OCI-LY1 (cell line): ENCODE data around the gene PTPRD.

Experiments used
- H2AFZ ChIP-seq: fragments of 200-600 bp; sonication (generic), shearing (Covaris generic); 2 replicates; pipeline ENCODE4 v1.6.0; 2014; ENCODE audit warnings: antibody characterized with exemption, mild to moderate bottlenecking, low read length
- H3F3A ChIP-seq: fragments of 200-600 bp; sonication (generic), shearing (Covaris generic); 2 replicates; pipeline ENCODE4 v1.6.0; 2014; ENCODE audit warnings: mild to moderate bottlenecking, antibody characterized with exemption, low read length, moderate library complexity; ENCODE audit not compliant: insufficient read depth
- H3K27ac ChIP-seq: fragments of 200-600 bp; sonication (generic); 2 replicates; pipeline ENCODE4 v1.5.1; 2014; ENCODE audit warnings: low read length, mixed run types, mild to moderate bottlenecking, low read depth; ENCODE audit not compliant: poor library complexity, severe bottlenecking
- H3K27me3 ChIP-seq: fragments of 200-600 bp; sonication (generic); 2 replicates; pipeline ENCODE4 v1.6.0; 2014; ENCODE audit warnings: antibody characterized with exemption, mild to moderate bottlenecking, low read length, moderate library complexity; ENCODE audit not compliant: insufficient read depth
- H3K36me3 ChIP-seq: fragments of 200-600 bp; sonication (generic); 2 replicates; pipeline ENCODE4 v1.6.1; 2014; ENCODE audit warnings: mild to moderate bottlenecking, antibody characterized with exemption, low read length, moderate library complexity, mixed read lengths; ENCODE audit not compliant: insufficient read depth
- H3K4me1 ChIP-seq: fragments of 200-600 bp; sonication (generic); 2 replicates; pipeline ENCODE4 v1.5.1; 2014; ENCODE audit warnings: mild to moderate bottlenecking, low read length, moderate library complexity; ENCODE audit not compliant: insufficient read depth, severe bottlenecking
- H3K4me2 ChIP-seq: fragments of 200-600 bp; sonication (generic), shearing (Covaris generic); 2 replicates; pipeline ENCODE4 v1.6.1; 2014; ENCODE audit warnings: low read length
- H3K4me3 ChIP-seq: fragments of 200-600 bp; sonication (generic); 2 replicates; pipeline ENCODE4 v1.5.1; 2014; ENCODE audit warnings: low read length, low read depth, mild to moderate bottlenecking, mixed read lengths; ENCODE audit not compliant: poor library complexity, severe bottlenecking
- H3K79me2 ChIP-seq: fragments of 200-600 bp; shearing (Covaris generic); 2 replicates; pipeline ENCODE4 v1.6.1; 2016; ENCODE audit warnings: mixed run types, low read length, mixed read lengths; ENCODE audit not compliant: insufficient read depth
- H3K9ac ChIP-seq: fragments of 200-600 bp; sonication (generic), shearing (Covaris generic); 2 replicates; pipeline ENCODE4 v1.6.1; 2014; ENCODE audit warnings: mild to moderate bottlenecking, low read length, mixed read lengths
- H3K9me2 ChIP-seq: fragments of 200-600 bp; sonication (generic), shearing (Covaris generic); 2 replicates; pipeline ENCODE4 v1.6.1; 2014; ENCODE audit warnings: low read depth, mild to moderate bottlenecking, low read length, mixed read lengths
- H3K9me3 ChIP-seq: fragments of 200-600 bp; shearing (Covaris generic); 2 replicates; pipeline ENCODE4 v1.6.1; 2014; ENCODE audit warnings: low read length, mixed read lengths
- H4K20me1 ChIP-seq: fragments of 200-600 bp; sonication (generic), shearing (Covaris generic); 2 replicates; pipeline ENCODE4 v1.6.0; 2016; ENCODE audit warnings: mild to moderate bottlenecking, low read length; ENCODE audit not compliant: insufficient read depth
- CTCF ChIP-seq: fragments of 200-600 bp; sonication (generic), shearing (Covaris generic); IDR thresholded peaks from 2 replicates; pipeline ENCODE4 v1.5.1; 2017; ENCODE audit warnings: mild to moderate bottlenecking, antibody characterized with exemption, low read length, moderate library complexity, mixed read lengths
- EZH2 ChIP-seq: fragments of 200-600 bp; sonication (generic), shearing (Covaris generic); IDR thresholded peaks from 2 replicates; pipeline ENCODE4 v1.8.0; 2017; ENCODE audit warnings: borderline replicate concordance, mixed run types, mild to moderate bottlenecking, antibody characterized with exemption, low read length, moderate library complexity, mixed read lengths

PTPRD gene

GRCh38 chr9:10447036-10447435 is 165.8 kb downstream of the PTPRD start:
- H3F3A ChIP-seq: no peaks in the 10 kb centered on the region
- no peak overlapping the region for H2AFZ ChIP-seq
- H3K27ac ChIP-seq: no peak overlapping the region
- no peaks in the 10 kb centered on the region for H3K27me3 ChIP-seq
- H3K9ac ChIP-seq: no peak overlapping the region
- no peaks in the 10 kb centered on the region for H3K9me2 ChIP-seq
- no peak overlapping the region for H3K4me2 ChIP-seq
- no peaks in the 10 kb centered on the region for H4K20me1 ChIP-seq
- no peaks in the 10 kb centered on the region for H3K36me3 ChIP-seq
- no peaks in the 10 kb centered on the region for H3K9me3 ChIP-seq
- no peak for TF ChIP-seq CTCF
- no peak for TF ChIP-seq EZH2
- no peak overlapping the region for H3K4me3 ChIP-seq
- H3K4me1 ChIP-seq: no peaks in the 10 kb centered on the region
- no peaks in the 10 kb centered on the region for H3K79me2 ChIP-seq

- H3K9me2 ChIP-seq: no peaks in the 10 kb centered on the region
- H3K4me1 ChIP-seq: no peaks in the 10 kb centered on the region
- H3K27ac ChIP-seq: no peak overlapping the region
- H3K27me3 ChIP-seq: no peaks in the 10 kb centered on the region
- no peak overlapping the region for H3K4me2 ChIP-seq
- H3K9me3 ChIP-seq: no peaks in the 10 kb centered on the region
- no peak for TF ChIP-seq CTCF
- TF ChIP-seq EZH2: no peak
- no peak overlapping the region for H2AFZ ChIP-seq
- H3F3A ChIP-seq: no peaks in the 10 kb centered on the region
- no peaks in the 10 kb centered on the region for H4K20me1 ChIP-seq
- no peak overlapping the region for H3K9ac ChIP-seq
- no peak overlapping the region for H3K4me3 ChIP-seq
- H3K79me2 ChIP-seq: no peaks in the 10 kb centered on the region
- H3K36me3 ChIP-seq: no peaks in the 10 kb centered on the region
Measured at GRCh38 chr9:10443868-10444204, 169.0 kb downstream of the PTPRD start.

- no peak overlapping the region for H2AFZ ChIP-seq
- H3K4me3 ChIP-seq: no peak overlapping the region
- no peaks in the 10 kb centered on the region for H3K4me1 ChIP-seq
- H3K27me3 ChIP-seq: no peaks in the 10 kb centered on the region
- H3K36me3 ChIP-seq: no peaks in the 10 kb centered on the region
- no peak overlapping the region for H3K9ac ChIP-seq
- H3K79me2 ChIP-seq: no peaks in the 10 kb centered on the region
- H4K20me1 ChIP-seq: no peaks in the 10 kb centered on the region
- H3K9me2 ChIP-seq: no peaks in the 10 kb centered on the region
- TF ChIP-seq EZH2: no peak
- no peak for TF ChIP-seq CTCF
- no peaks in the 10 kb centered on the region for H3K9me3 ChIP-seq
- H3K27ac ChIP-seq: no peak overlapping the region
- H3F3A ChIP-seq: no peaks in the 10 kb centered on the region
- H3K4me2 ChIP-seq: no peak overlapping the region
Measured at GRCh38 chr9:10443181-10443867, 169.5 kb downstream of the PTPRD start.
